Measurements from ENCODE around the gene FSTL4.
"Not testable (repeated sequence)": the region's sequence is repeated elsewhere in the genome, so short reads cannot be mapped to it uniquely, and the experiment has no call there.

The FSTL4 gene

DNA sequence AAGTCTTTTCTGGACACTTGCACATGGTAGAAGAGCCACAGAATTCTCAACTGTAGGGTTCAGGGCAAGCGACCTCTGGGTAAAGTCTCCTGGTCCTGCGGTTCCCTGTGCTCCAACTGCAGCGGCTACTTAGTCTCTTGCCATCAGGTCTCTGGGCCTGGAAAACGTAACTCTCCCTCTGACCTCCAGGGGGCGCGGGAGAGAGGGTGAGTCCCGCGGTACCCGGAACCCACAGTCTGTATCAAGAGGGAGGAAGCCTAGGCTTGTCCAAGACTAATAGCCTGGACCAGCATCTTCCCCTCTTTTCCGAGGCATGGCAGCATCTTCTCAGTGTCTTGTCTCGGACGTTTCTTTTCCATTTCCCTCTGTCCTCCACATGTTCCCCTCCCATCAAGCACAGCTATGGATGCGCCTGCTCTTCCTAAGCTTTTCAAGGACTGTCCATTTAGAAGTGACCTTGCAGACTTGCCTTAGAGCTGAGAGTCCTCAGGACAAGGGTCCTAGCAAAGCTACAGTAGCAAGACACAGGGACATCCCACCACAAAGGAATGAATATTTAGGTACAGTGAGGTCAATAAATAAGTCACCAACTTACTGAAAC, 59.3 kb downstream of the FSTL4 start:
- Mint-ChIP-seq H3K4me1 (ENCODE audit: low read depth) (no peaks in the 10 kb centered on the region), H3K9me3 (no peaks in the 10 kb centered on the region), H3K27me3 (peaks cover 52% of the 10 kb centered on the region), H3K27ac (no peak overlapping the region), H3K4me3 (no peak overlapping the region), H3K36me3 (ENCODE audit: low read depth) (no peaks in the 10 kb centered on the region)
- DNase-seq = peak; percentile 67

DNA sequence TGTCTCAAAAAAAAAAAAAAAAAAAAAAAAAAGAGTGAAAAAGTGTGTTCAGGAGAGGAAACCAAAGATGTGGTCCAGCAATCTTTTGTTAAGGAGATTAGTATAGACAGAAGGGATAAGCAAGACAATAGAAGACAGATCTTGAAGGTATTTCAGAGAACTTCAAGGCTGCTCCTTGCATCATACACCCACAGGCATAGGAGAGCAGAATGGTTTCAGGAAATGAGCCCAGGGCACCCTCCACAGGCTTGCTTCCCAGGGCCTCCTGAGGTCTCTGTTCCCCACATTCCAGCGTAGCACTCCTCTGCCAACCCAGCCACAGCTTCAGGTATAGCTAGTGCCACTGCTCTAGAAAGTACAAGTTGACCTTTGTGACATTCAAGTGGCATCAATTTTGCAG, 65.8 kb downstream of the FSTL4 start:
- H3K27me3 Mint-ChIP-seq = peaks cover 57% of the 10 kb centered on the region
- no peak for DNase-seq
- no peaks in the 10 kb centered on the region for H3K4me1 Mint-ChIP-seq (ENCODE audit: low read depth)
- H3K27ac Mint-ChIP-seq = no peak overlapping the region
- H3K9me3 Mint-ChIP-seq = no peaks in the 10 kb centered on the region
- no peak overlapping the region for H3K4me3 Mint-ChIP-seq
- H3K36me3 Mint-ChIP-seq (ENCODE audit: low read depth) = no peaks in the 10 kb centered on the region

DNA sequence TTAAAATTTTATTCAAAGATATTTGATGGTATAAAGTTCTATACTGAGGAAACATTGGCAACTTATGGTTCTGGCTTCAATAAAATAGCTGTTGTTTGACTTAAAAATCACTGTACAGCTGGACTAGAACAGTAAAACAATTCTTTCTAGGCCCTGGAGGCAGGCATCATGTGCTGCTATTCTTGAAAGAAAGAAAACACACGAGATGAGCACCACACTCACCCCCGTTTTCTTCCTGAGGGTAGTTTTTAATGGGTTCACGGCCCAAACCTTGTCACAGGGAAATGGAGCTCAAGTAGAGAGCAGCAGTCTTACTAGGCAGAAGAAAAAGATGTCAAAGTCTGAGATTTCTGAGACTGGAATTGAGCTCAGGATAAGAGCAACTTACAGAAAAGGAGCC, 68.0 kb downstream of the FSTL4 start:
- no peaks in the 10 kb centered on the region for H3K9me3 Mint-ChIP-seq
- no peaks in the 10 kb centered on the region for H3K4me1 Mint-ChIP-seq (ENCODE audit: low read depth)
- no peaks in the 10 kb centered on the region for H3K36me3 Mint-ChIP-seq (ENCODE audit: low read depth)
- peaks cover 59% of the 10 kb centered on the region for H3K27me3 Mint-ChIP-seq
- H3K4me3 Mint-ChIP-seq = no peak overlapping the region
- DNase-seq = no peak
- no peak overlapping the region for H3K27ac Mint-ChIP-seq

DNA sequence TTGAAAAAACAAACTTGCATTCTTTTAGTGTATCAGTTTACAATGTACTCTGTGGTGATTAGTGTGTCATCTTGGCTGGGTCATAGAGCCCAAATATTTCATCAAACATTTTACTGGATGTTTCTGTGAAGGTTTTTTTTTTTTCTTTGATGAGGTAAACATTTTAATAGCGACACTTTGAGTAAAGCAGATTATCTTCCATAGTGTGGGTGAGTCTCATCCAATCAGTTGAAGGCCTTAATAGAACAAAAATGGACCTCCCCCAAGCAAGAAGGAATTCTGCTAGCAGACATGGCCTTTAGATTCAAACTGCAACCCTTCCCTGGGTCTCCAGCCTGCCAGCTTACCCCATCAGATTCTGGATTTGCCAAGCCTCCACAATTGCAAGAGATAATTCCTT, 72.5 kb downstream of the FSTL4 start:
- Mint-ChIP-seq H3K36me3 (ENCODE audit: low read depth) (no peaks in the 10 kb centered on the region), H3K27ac (no peak overlapping the region), H3K4me3 (no peak overlapping the region), H3K27me3 (peaks cover 45% of the 10 kb centered on the region), H3K9me3 (no peaks in the 10 kb centered on the region), H3K4me1 (ENCODE audit: low read depth) (no peaks in the 10 kb centered on the region)
- DNase-seq = no peak

DNA sequence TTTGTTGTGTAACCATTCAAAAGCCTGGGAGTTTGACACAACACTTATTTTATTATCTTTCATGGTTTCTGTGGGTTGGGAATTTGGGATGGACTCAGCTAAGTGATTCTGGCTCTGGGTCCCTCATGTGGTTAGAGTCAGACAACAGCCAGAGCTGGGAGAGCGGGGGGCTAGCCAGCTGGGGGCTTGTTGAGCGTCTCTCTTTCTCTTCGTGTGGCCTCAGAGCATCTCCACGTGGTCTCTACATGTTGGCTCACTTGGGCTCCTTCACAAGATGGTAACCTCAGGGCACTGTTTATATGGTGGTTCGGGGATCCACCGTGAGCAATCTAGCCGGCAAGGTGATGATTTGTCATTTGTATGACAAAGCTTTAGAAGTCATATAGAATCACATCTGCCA, 73.6 kb downstream of the FSTL4 start:
- H3K4me1 Mint-ChIP-seq (ENCODE audit: low read depth) = no peaks in the 10 kb centered on the region
- no peak overlapping the region for H3K27ac Mint-ChIP-seq
- no peak for DNase-seq
- H3K4me3 Mint-ChIP-seq = no peak overlapping the region
- H3K9me3 Mint-ChIP-seq = no peaks in the 10 kb centered on the region
- no peaks in the 10 kb centered on the region for H3K36me3 Mint-ChIP-seq (ENCODE audit: low read depth)
- peaks cover 41% of the 10 kb centered on the region for H3K27me3 Mint-ChIP-seq

DNA sequence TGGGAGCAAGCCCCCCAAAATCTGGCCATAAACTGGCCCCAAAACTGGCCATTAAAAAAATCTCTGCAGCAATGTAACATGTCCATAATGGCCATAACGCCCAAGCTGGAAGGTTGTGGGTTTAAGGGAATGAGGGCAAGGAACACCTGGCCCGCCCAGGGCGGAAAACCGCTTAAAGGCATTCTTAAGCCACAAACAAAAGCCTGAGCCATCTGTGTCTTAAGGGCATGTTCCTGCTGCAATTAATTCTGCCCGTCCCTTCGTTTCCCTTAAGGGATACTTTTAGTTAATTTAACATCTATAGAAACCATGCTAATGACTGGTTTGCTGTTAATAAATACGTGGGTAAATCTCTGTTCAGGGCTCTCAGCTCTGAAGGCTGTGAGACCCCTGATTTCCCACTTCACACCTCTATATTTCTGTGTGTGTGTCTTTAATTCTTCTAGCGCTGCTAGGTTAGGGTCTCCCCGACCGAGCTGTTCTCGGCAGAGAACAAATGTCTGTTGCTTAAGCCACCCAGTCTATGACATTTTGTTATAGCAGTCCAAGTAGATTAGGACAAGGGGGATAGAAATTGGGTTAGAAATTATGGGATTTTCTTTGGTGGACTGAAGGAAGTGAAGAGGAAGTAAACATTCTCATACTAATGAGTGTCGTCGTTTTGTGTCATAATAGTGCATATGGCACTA, 77.0 kb downstream of the FSTL4 start:
- peaks cover 27% of the 10 kb centered on the region for H3K27me3 Mint-ChIP-seq
- not testable (repeated sequence) for H3K4me1 Mint-ChIP-seq (ENCODE audit: low read depth); H3K4me3 Mint-ChIP-seq

DNA sequence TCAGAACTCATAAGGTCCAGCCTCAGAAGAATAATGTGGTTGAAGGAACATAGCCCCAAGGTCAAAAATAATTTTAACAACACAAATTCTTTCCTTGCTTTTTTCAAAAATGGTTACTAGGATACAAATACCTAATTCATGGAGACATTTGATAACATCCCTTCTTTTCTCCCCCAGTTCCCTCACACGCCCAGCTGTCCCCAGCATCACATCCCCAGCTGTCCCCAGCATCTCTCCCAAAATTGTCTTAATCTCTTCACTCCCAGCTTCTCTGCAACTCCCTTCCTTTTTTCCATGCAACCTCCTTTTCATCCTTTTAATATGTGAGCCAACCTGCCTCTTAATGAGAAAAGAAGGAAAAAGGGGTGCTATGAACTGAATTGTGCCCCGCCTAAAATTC, 77.8 kb downstream of the FSTL4 start:
- H3K4me3 Mint-ChIP-seq = no peak overlapping the region
- H3K9me3 Mint-ChIP-seq = no peaks in the 10 kb centered on the region
- H3K4me1 Mint-ChIP-seq (ENCODE audit: low read depth) = peaks cover 4% of the 10 kb centered on the region
- no peak overlapping the region for H3K27ac Mint-ChIP-seq
- DNase-seq = no peak
- no peaks in the 10 kb centered on the region for H3K36me3 Mint-ChIP-seq (ENCODE audit: low read depth)
- peaks cover 20% of the 10 kb centered on the region for H3K27me3 Mint-ChIP-seq

More for the DNA sequence above, 77.0 kb downstream of the FSTL4 start:
- not testable (repeated sequence) for H3K9me3 Mint-ChIP-seq; DNase-seq; H3K27ac Mint-ChIP-seq; H3K36me3 Mint-ChIP-seq (ENCODE audit: low read depth)

DNA sequence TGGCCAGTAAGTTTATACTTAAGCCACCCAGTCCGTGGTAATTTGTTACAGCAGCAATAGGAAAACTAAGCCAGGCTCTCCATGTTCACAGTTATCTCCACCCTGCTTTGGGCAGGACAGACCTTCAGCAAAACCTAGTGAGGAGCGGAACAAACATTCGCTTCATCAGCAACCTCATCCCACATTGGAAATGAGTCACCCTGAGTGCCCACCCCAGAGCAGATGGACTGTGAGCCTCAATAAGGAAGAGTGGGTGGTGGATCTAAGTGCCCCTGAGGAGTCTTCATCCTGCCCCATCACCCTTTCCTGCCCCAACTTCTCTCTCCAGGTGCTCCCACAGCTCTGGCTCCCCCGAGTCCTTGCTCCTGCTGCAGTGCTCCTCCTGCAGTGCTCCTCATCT, 78.8 kb downstream of the FSTL4 start:
- Mint-ChIP-seq H3K9me3 (no peaks in the 10 kb centered on the region), H3K27ac (no peak overlapping the region), H3K36me3 (ENCODE audit: low read depth) (no peaks in the 10 kb centered on the region), H3K4me3 (no peak overlapping the region), H3K4me1 (ENCODE audit: low read depth) (peaks cover 4% of the 10 kb centered on the region), H3K27me3 (peaks cover 10% of the 10 kb centered on the region)
- DNase-seq = no peak

DNA sequence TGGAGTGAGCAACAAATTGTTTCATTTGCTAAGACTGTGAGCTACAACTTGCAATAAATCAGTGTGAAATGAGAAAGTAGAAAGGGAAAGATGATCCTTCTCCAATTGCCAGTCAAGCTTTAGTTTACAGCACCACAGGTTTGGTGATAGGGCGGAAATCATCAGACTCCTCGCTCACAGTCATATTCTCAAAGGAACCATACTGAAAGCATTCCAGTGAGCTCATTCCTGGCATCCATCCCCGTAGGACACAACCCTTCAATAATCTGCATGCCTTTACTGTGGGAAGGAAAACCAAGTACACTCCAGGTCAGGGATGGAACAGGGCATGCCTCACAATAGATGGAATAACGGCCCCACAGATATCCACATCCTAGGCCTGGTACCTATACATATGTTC, 80.7 kb downstream of the FSTL4 start:
- Mint-ChIP-seq H3K4me1 (ENCODE audit: low read depth) (peaks cover 4% of the 10 kb centered on the region), H3K27me3 (peaks cover 4% of the 10 kb centered on the region), H3K36me3 (ENCODE audit: low read depth) (no peaks in the 10 kb centered on the region), H3K9me3 (no peaks in the 10 kb centered on the region), H3K27ac (no peak overlapping the region), H3K4me3 (no peak overlapping the region)
- no peak for DNase-seq

DNA sequence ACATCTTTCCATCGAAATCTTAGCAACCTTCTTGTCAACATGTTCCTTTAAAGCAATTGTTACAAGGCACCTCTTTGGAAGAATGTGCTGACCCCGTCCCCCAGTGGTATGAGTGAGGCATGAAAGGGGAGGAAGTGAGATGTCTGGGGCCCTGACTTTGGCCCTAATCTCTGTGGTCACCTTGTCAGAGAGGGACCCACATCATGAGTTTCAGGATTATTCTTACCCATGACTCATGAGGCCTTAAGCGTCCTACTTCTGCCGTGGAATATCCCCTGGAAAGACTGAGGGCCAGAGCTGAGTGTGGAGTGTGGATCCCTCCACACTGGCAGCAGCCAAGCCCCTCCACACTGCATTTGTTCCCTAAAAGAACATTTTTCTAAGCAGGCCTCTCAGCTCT, 81.2 kb downstream of the FSTL4 start:
- no peak for DNase-seq
- H3K36me3 Mint-ChIP-seq (ENCODE audit: low read depth) = no peaks in the 10 kb centered on the region
- no peaks in the 10 kb centered on the region for H3K9me3 Mint-ChIP-seq
- peaks cover 4% of the 10 kb centered on the region for H3K27me3 Mint-ChIP-seq
- H3K4me3 Mint-ChIP-seq = no peak overlapping the region
- no peak overlapping the region for H3K27ac Mint-ChIP-seq
- peaks cover 4% of the 10 kb centered on the region for H3K4me1 Mint-ChIP-seq (ENCODE audit: low read depth)

DNA sequence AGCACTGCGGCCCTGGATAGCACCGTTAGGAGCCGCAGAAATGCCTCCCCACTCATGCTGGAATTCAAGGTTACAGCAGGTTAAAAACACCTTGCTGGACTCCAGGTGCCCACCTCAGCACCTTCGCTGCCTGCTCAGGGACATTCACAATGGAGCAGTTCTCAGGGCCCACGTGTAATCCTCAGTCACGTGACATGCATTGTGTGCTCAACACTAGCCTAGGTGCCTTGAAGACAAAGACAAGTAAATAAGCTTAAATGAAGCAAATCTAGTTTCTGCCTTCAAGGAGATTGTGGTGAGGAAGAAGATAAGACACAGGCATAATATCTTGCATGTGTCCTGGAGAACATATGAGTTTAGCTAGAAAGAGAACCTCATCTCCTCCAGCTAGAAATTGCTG, 82.1 kb downstream of the FSTL4 start:
- Mint-ChIP-seq H3K4me3 (no peak overlapping the region), H3K36me3 (ENCODE audit: low read depth) (no peaks in the 10 kb centered on the region), H3K4me1 (ENCODE audit: low read depth) (peaks cover 4% of the 10 kb centered on the region), H3K27ac (no peak overlapping the region), H3K9me3 (no peaks in the 10 kb centered on the region), H3K27me3 (peaks cover 8% of the 10 kb centered on the region)
- no peak for DNase-seq

DNA sequence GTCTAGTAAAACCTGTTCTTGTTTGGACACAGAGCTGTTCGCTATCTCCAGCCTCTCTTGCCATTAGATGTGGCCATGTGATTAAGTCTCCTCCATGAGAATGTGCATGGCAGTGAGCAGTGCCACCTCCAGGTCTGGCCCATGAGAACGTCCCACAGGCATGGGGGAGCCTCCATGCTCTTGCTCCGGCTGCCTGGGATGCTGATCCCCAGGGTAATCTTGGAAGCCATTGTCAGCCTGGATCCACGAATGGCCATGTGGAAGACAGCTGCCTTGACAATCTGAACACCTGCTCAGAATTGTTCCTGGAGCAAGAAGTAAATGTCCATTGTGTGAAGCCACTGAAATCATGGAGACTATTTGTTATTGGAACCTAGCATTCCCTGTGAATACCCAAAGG, 83.5 kb downstream of the FSTL4 start:
- no peaks in the 10 kb centered on the region for H3K36me3 Mint-ChIP-seq (ENCODE audit: low read depth)
- no peak overlapping the region for H3K27ac Mint-ChIP-seq
- no peaks in the 10 kb centered on the region for H3K9me3 Mint-ChIP-seq
- no peak overlapping the region for H3K4me3 Mint-ChIP-seq
- peaks cover 8% of the 10 kb centered on the region for H3K27me3 Mint-ChIP-seq
- no peak for DNase-seq
- H3K4me1 Mint-ChIP-seq (ENCODE audit: low read depth) = peaks cover 4% of the 10 kb centered on the region

DNA sequence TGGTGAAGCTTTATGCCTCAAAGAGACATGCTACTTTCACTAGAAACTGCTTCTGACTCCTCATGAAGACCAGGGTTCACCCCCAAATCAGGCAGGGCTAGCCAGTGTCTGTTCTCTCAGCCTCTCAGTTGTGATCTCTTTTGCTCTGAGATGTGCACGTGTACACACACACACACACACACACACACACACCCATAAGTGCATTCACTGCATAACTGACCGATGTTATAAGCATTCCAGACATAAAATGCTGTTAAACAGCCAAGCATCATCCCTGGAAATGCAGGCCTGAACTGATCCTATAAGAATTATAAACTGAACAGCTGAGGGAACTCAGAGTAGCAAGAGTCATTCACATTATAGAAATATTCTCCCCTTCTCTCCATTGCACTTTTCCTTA, 85.0 kb downstream of the FSTL4 start:
- Mint-ChIP-seq H3K4me1 (ENCODE audit: low read depth) (peaks cover 4% of the 10 kb centered on the region), H3K4me3 (no peak overlapping the region), H3K27ac (no peak overlapping the region), H3K36me3 (ENCODE audit: low read depth) (no peaks in the 10 kb centered on the region), H3K27me3 (peaks cover 11% of the 10 kb centered on the region), H3K9me3 (no peaks in the 10 kb centered on the region)
- DNase-seq = no peak

DNA sequence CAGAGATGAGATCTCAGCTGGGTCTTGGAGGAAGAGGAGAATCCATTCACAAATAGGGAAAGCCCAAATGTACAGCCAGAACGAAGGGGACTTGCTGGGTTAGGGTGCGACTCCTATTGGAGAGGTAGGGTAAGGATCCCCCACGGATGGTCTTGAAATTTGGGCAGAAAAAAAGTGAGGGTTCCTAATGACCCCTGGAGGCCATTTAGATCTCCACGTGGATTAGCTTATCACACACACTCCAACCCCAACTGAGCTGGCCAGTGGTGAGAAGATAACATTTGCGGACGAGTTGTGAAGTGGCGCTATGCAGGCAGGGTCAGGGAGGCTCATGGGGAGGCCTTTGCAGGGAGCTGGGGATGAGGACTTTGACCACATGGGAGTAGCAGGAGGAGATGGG, 86.0 kb downstream of the FSTL4 start:
- Mint-ChIP-seq H3K27me3 (peaks cover 11% of the 10 kb centered on the region), H3K4me3 (no peak overlapping the region), H3K27ac (no peak overlapping the region), H3K36me3 (ENCODE audit: low read depth) (no peaks in the 10 kb centered on the region), H3K9me3 (no peaks in the 10 kb centered on the region), H3K4me1 (ENCODE audit: low read depth) (peaks cover 4% of the 10 kb centered on the region)
- no peak for DNase-seq

DNA sequence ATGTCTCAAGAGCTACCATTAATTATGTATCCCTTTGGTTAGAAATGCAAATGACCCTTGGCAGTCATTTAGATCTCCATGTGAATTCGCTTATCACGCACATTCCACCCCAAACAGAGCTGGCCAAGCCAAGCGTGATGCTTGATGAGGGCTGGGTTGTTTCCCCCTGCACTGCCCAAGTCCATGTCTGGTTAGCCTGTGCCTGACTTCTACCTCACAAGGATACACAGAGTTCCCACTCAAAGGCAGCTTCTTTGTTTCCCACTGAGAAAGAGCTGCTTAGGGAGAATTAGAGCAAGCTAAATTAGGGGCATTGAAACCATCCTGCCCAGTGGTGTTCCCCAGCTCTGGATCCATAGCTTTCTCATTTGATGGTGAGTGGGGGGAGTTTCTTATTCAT, 87.2 kb downstream of the FSTL4 start:
- DNase-seq = no peak
- no peaks in the 10 kb centered on the region for H3K9me3 Mint-ChIP-seq
- no peak overlapping the region for H3K4me3 Mint-ChIP-seq
- no peaks in the 10 kb centered on the region for H3K36me3 Mint-ChIP-seq (ENCODE audit: low read depth)
- H3K27me3 Mint-ChIP-seq = peaks cover 11% of the 10 kb centered on the region
- no peak overlapping the region for H3K27ac Mint-ChIP-seq
- H3K4me1 Mint-ChIP-seq (ENCODE audit: low read depth) = no peaks in the 10 kb centered on the region

DNA sequence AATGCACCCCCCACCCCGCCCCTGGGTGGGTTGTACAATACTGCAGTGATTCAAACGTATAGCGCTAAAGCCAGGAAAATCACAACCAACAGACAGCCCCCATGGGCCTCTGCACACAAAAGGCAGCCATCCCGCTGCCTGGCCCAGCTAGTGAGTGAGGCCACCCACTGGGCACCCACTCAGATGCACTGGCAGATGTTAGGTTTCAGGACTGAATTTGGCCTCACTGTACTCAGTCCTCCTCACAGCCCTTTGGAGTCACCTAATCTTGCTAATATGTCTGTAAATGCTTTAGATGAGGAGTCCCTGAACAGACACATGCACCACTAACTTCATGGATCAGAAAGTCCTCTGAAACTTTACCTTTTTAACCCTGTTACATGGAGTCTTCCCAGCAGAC, 87.7 kb downstream of the FSTL4 start:
- Mint-ChIP-seq H3K27me3 (peaks cover 11% of the 10 kb centered on the region), H3K27ac (no peak overlapping the region), H3K4me1 (ENCODE audit: low read depth) (no peaks in the 10 kb centered on the region), H3K36me3 (ENCODE audit: low read depth) (no peaks in the 10 kb centered on the region), H3K9me3 (no peaks in the 10 kb centered on the region), H3K4me3 (no peak overlapping the region)
- DNase-seq = no peak

Measured in activated T-cell treated with anti-CD3 and anti-CD28 coated beads, Interleukin-2, amount 50 U/mL, for 24 hours (primary cell).